Astrocyte (in vitro differentiated cells and primary cell): Measurements from ENCODE around the gene LILRB3. TPM values are rescaled to one million over a fixed set of nuclear protein-coding genes. Genes with fewer than 3 reads are reported as not detected.
"Not testable (repeated sequence)": the region's sequence is repeated elsewhere in the genome, so short reads cannot be mapped to it uniquely, and the experiment has no call there.

Source experiments
- DNase-seq: peaks from one replicate; pipeline ENCODE4 v3.0.0-alpha.2; 2010; ENCODE audit warnings: low read depth
- FAIRE-seq: peaks from 2 replicates; lab custom pipeline; 2011; peaks lifted over from hg19 to GRCh38; lab: Jason Lieb, UNC
- H2AFZ ChIP-seq: 2 replicates; pipeline ENCODE4 v1.6.0; 2012; ENCODE audit warnings: low read depth, low read length, inconsistent platforms
- H3K27ac ChIP-seq: 2 replicates; pipeline ENCODE4 v1.5.1; 2011; ENCODE audit warnings: low read depth, low read length, inconsistent platforms
- H3K27me3 ChIP-seq: 2 replicates; pipeline ENCODE4 v1.6.0; 2011; ENCODE audit warnings: low read length, inconsistent platforms; ENCODE audit not compliant: insufficient read depth
- H3K36me3 ChIP-seq: 2 replicates; pipeline ENCODE4 v1.5.1; 2011; ENCODE audit warnings: low read length, inconsistent platforms; ENCODE audit not compliant: insufficient read depth
- H3K4me1 ChIP-seq: 2 replicates; pipeline ENCODE4 v1.5.1; 2011; ENCODE audit warnings: low read length, inconsistent platforms; ENCODE audit not compliant: insufficient read depth
- H3K4me2 ChIP-seq: 2 replicates; pipeline ENCODE4 v1.6.0; 2012; ENCODE audit warnings: low read length, inconsistent platforms
- H3K4me3 ChIP-seq: 2 replicates; pipeline ENCODE4 v1.5.1; 2011; ENCODE audit warnings: low read depth, mild to moderate bottlenecking, low read length, inconsistent platforms; ENCODE audit not compliant: insufficient read depth
- H3K79me2 ChIP-seq: 2 replicates; pipeline ENCODE4 v1.6.0; 2012; ENCODE audit warnings: mild to moderate bottlenecking, low read length, inconsistent platforms; ENCODE audit not compliant: insufficient read depth
- H3K9ac ChIP-seq: 2 replicates; pipeline ENCODE4 v1.6.0; 2012; ENCODE audit warnings: mild to moderate bottlenecking, low read length, inconsistent platforms
- H3K9me3 ChIP-seq: 2 replicates; pipeline ENCODE4 v1.5.1; 2012; ENCODE audit warnings: low read depth, mild to moderate bottlenecking, low read length, inconsistent platforms; ENCODE audit not compliant: insufficient read depth
- H4K20me1 ChIP-seq: 2 replicates; pipeline ENCODE4 v1.6.0; 2012; ENCODE audit warnings: low read length, inconsistent platforms; ENCODE audit not compliant: insufficient read depth
- H3K27ac Mint-ChIP-seq: one replicate; pipeline ENCODE4 v1.8.0; 2021; ENCODE audit warnings: mild to moderate bottlenecking, mixed read lengths; ENCODE audit not compliant: unreplicated experiment
- H3K27me3 Mint-ChIP-seq: one replicate; pipeline ENCODE4 v1.8.0; 2021; ENCODE audit warnings: low read depth, mixed read lengths; ENCODE audit not compliant: unreplicated experiment
- H3K36me3 Mint-ChIP-seq: one replicate; pipeline ENCODE4 v1.8.0; 2021; ENCODE audit warnings: low read depth, mixed read lengths; ENCODE audit not compliant: unreplicated experiment
- H3K4me1 Mint-ChIP-seq: one replicate; pipeline ENCODE4 v1.8.0; 2021; ENCODE audit warnings: low read depth, mixed read lengths; ENCODE audit not compliant: unreplicated experiment
- H3K4me3 Mint-ChIP-seq: one replicate; pipeline ENCODE4 v1.8.0; 2021; ENCODE audit warnings: mild to moderate bottlenecking, moderate library complexity, mixed read lengths; ENCODE audit not compliant: unreplicated experiment
- H3K9me3 Mint-ChIP-seq: one replicate; pipeline ENCODE4 v1.8.0; 2021; ENCODE audit warnings: mild to moderate bottlenecking, mixed read lengths; ENCODE audit not compliant: unreplicated experiment
- CTCF ChIP-seq: IDR thresholded peaks from 2 replicates; pipeline ENCODE4 v1.5.1; 2011; ENCODE audit warnings: low read depth, mild to moderate bottlenecking, inconsistent platforms, low read length, moderate library complexity; ENCODE audit not compliant: insufficient read depth
- EZH2 ChIP-seq: IDR thresholded peaks from 2 replicates; pipeline ENCODE4 v1.6.1; 2012; ENCODE audit warnings: mild to moderate bottlenecking, low read length, inconsistent platforms; ENCODE audit not compliant: insufficient read depth
- total RNA-seq: library from RNA; stranded (reverse); gene quantifications from 2 replicates; pipeline ENCODE4 v1.2.1, GENCODE V29; 2021

LILRB3 gene
- total RNA-seq, 1 donor from 2014 or later: not detected

- Mint-ChIP-seq H3K9me3 (no peaks in the 10 kb centered on the region), H3K27ac (peak within 1 kb of the TSS; percentile 68), H3K27me3 (no peaks in the 10 kb centered on the region), H3K4me1 (peaks cover 2% of the 10 kb centered on the region), H3K4me3 (no peak within 1 kb of the TSS), H3K36me3 (peaks cover 3% of the 10 kb centered on the region)
- TF ChIP-seq CTCF: no peak
- no peak for TF ChIP-seq EZH2
- no peaks in the 10 kb centered on the region for H4K20me1 ChIP-seq
- H3K27me3 ChIP-seq: no peaks in the 10 kb centered on the region
- DNase-seq (no peak), FAIRE-seq (no peak)
- no peaks in the 10 kb centered on the region for H3K9me3 ChIP-seq
- no peak within 1 kb of the TSS for H3K4me3 ChIP-seq
- H3K4me1 ChIP-seq: no peaks in the 10 kb centered on the region
- H3K27ac ChIP-seq: no peak within 1 kb of the TSS
- H3K9ac ChIP-seq: no peak within 1 kb of the TSS
- no peak within 1 kb of the TSS for H2AFZ ChIP-seq
- H3K4me2 ChIP-seq: no peak within 1 kb of the TSS
- no peaks in the 10 kb centered on the region for H3K36me3 ChIP-seq
- no peaks in the 10 kb centered on the region for H3K79me2 ChIP-seq
Measured at GRCh38 chr19:54172471-54173358, 50.1 kb downstream of the LILRB3 start, which contains the start of gene TMC4. TMC4 (minus strand) TSS chr19:54173160; CDS start chr19:54173117, 43 bp downstream.

- not testable (repeated sequence) for H3K4me1 ChIP-seq, H3K27ac Mint-ChIP-seq, H3K4me2 ChIP-seq, H3K27me3 Mint-ChIP-seq, H3K36me3 Mint-ChIP-seq, H3K4me3 ChIP-seq, H4K20me1 ChIP-seq, H3K4me1 Mint-ChIP-seq, H3K27ac ChIP-seq, H3K9me3 ChIP-seq, DNase-seq, H3K79me2 ChIP-seq, H3K9ac ChIP-seq, H3K27me3 ChIP-seq, H3K9me3 Mint-ChIP-seq, H3K4me3 Mint-ChIP-seq, H2AFZ ChIP-seq, H3K36me3 ChIP-seq, FAIRE-seq
Measured at GRCh38 chr19:54171736-54172431, 50.9 kb downstream of the LILRB3 start.

GRCh38 chr19:54169149-54169740 lies 53.6 kb downstream of the LILRB3 start:
- no peak for FAIRE-seq
- peaks cover 10% of the 10 kb centered on the region for H3K27me3 Mint-ChIP-seq
- H3K9me3 ChIP-seq: no peaks in the 10 kb centered on the region
- H3K27ac ChIP-seq: no peak overlapping the region
- no peak overlapping the region for H3K4me3 ChIP-seq
- H3K36me3 ChIP-seq: no peaks in the 10 kb centered on the region
- no peaks in the 10 kb centered on the region for H3K27me3 ChIP-seq
- H3K79me2 ChIP-seq: no peaks in the 10 kb centered on the region
- H3K4me1 Mint-ChIP-seq: peaks cover 2% of the 10 kb centered on the region
- TF ChIP-seq EZH2 (no peak), CTCF (no peak)
- H3K9me3 Mint-ChIP-seq: peaks cover under 1% of the 10 kb centered on the region
- H3K4me1 ChIP-seq: peaks cover 4% of the 10 kb centered on the region
- no peak overlapping the region for H3K4me3 Mint-ChIP-seq
- no peaks in the 10 kb centered on the region for H4K20me1 ChIP-seq
- no peaks in the 10 kb centered on the region for H3K36me3 Mint-ChIP-seq
- no peak for DNase-seq
- H3K9ac ChIP-seq: no peak overlapping the region
- H2AFZ ChIP-seq: no peak overlapping the region
- H3K27ac Mint-ChIP-seq: no peak overlapping the region
- H3K4me2 ChIP-seq: no peak overlapping the region
